GM12878 (cell line): ENCODE data around the gene ZNF48. TPM values are rescaled to one million over a fixed set of nuclear protein-coding genes. Genes with fewer than 3 reads are reported as not detected.

Source experiments
- ATAC-seq: fragments of 200-7000 bp; cut with Tn5 transposase; 3 replicates; pipeline ENCODE4 v1.9.1; 2020; ENCODE audit warnings: mild to moderate bottlenecking, moderate library complexity
- BruUV-seq: library from RNA; stranded (reverse); fragments of 400-500 nt; replicated peaks from 2 replicates; lab custom pipeline; 2021; lab: Mats Ljungman, UMichigan
- CTCF ChIA-PET: fragments of 300-600 bp; sonication (Branson Sonifier 250); formaldehyde crosslinking; extraction: SDS; loops from one replicate; lab custom pipeline; 2021; ENCODE audit warnings: inconsistent platforms; lab: Yijun Ruan, JAX
- POLR2A ChIA-PET: fragments of 350-600 bp; formaldehyde crosslinking; extraction: SDS; loops from one replicate; lab custom pipeline; 2021; ENCODE audit warnings: inconsistent platforms; lab: Charles Lee
- RAD21 ChIA-PET: fragments of 300-600 bp; sonication (Branson Sonifier 250); formaldehyde crosslinking; loops from one replicate; lab custom pipeline; 2023; ENCODE audit warnings: antibody characterized with exemption; ENCODE audit not compliant: unreplicated experiment; lab: Charles Lee
- SMC1A ChIA-PET: fragments of 300-600 bp; sonication (Branson Sonifier 250); formaldehyde crosslinking; loops from one replicate; lab custom pipeline; 2023; ENCODE audit not compliant: unreplicated experiment, uncharacterized antibody; lab: Charles Lee
- DNase-seq: peaks from one replicate; pipeline ENCODE4 v3.0.0-alpha.2; 2011; ENCODE audit warnings: low read depth, low spot score
- FAIRE-seq: peaks from 3 replicates; lab custom pipeline; 2011; peaks lifted over from hg19 to GRCh38; lab: Jason Lieb, UNC
- H2AFZ ChIP-seq: 2 replicates; pipeline ENCODE4 v1.6.0; 2011; ENCODE audit warnings: low read depth, low read length, control low read depth; ENCODE audit not compliant: control insufficient read depth
- H3K27ac ChIP-seq: 2 replicates; pipeline ENCODE4 v1.5.1; 2011; ENCODE audit warnings: control low read depth; ENCODE audit not compliant: control insufficient read depth, insufficient read depth
- H3K27me3 ChIP-seq, 2 experiments: replicated peaks in 1 of 2; 2 replicates each; pipeline versions ENCODE4 v1.6.0 to v1.6.1; 2011; ENCODE audit warnings: low read length in 1 of 2; ENCODE audit not compliant: control insufficient read depth in 2 of 2, insufficient read depth in 2 of 2
- H3K36me3 ChIP-seq, 2 experiments: 2 replicates each; pipeline ENCODE4 v1.5.1; 2011; ENCODE audit warnings: low read length in 1 of 2; ENCODE audit not compliant: control insufficient read depth in 2 of 2, insufficient read depth in 2 of 2
- H3K4me1 ChIP-seq: 2 replicates; pipeline ENCODE4 v1.6.1; 2011; ENCODE audit warnings: mild to moderate bottlenecking, low read length, moderate library complexity, mixed read lengths; ENCODE audit not compliant: control insufficient read depth, insufficient read depth
- H3K4me2 ChIP-seq: 2 replicates; pipeline ENCODE4 v1.6.0; 2011; ENCODE audit warnings: control low read depth; ENCODE audit not compliant: control insufficient read depth, insufficient read depth
- H3K4me3 ChIP-seq: fragments of 200-600 bp; sonication (generic); 2 replicates; pipeline ENCODE4 v1.5.1; 2016
- H3K79me2 ChIP-seq: 2 replicates; pipeline ENCODE4 v1.6.0; 2011; ENCODE audit warnings: low read length; ENCODE audit not compliant: control insufficient read depth, insufficient read depth
- H3K9ac ChIP-seq: 2 replicates; pipeline ENCODE4 v1.8.0; 2011; ENCODE audit warnings: low read length, control low read depth, mixed read lengths; ENCODE audit not compliant: control insufficient read depth, insufficient read depth
- H3K9me3 ChIP-seq: replicated peaks from 3 replicates; pipeline ENCODE4 v1.5.1; 2011; ENCODE audit warnings: mild to moderate bottlenecking, low read length; ENCODE audit not compliant: control insufficient read depth, insufficient read depth
- H4K20me1 ChIP-seq: 2 replicates; pipeline ENCODE4 v1.6.0; 2011; ENCODE audit not compliant: control insufficient read depth, insufficient read depth
- CEBPB ChIP-seq, 2 experiments: fragments of 150-350 bp in 1 of 2; IDR thresholded peaks; 2 replicates each; pipeline ENCODE4 v1.6.1; 2012 to 2014; ENCODE audit warnings: low read depth in 2 of 2, low read length in 2 of 2, borderline replicate concordance in 1 of 2, inconsistent platforms in 1 of 2
- CHD1 ChIP-seq: IDR thresholded peaks from 2 replicates; pipeline ENCODE4 v1.6.1; 2012; ENCODE audit warnings: low read depth, low read length, improper control_type of control experiment
- MYB ChIP-seq: fragments of 150-350 bp; IDR thresholded peaks from 2 replicates; pipeline ENCODE4 v1.6.1; 2014; ENCODE audit warnings: mild to moderate bottlenecking, low read depth, low read length, borderline replicate concordance
- POLR2AphosphoS2 ChIP-seq: IDR thresholded peaks from 2 replicates; pipeline ENCODE4 v1.6.1; 2011; ENCODE audit warnings: low read depth, mild to moderate bottlenecking, low read length, improper control_type of control experiment, moderate library complexity
- RAD51 ChIP-seq: fragments of 450-650 bp; IDR thresholded peaks from 2 replicates; pipeline ENCODE4 v1.6.1; 2016; ENCODE audit warnings: moderate library complexity, mild to moderate bottlenecking, inconsistent platforms
- RCOR1 ChIP-seq: conservative IDR thresholded peaks from 2 replicates; pipeline ENCODE4 v1.6.1; 2012; ENCODE audit warnings: low read depth, low read length, improper control_type of control experiment
- SREBF1 ChIP-seq: IDR thresholded peaks from 2 replicates; pipeline ENCODE4 v1.6.1; 2012; ENCODE audit warnings: mild to moderate bottlenecking, low read length
- TCF7 ChIP-seq: IDR thresholded peaks from 2 replicates; pipeline ENCODE4 v1.6.1; 2014; ENCODE audit warnings: antibody characterized with exemption, borderline replicate concordance
- YY1 ChIP-seq: IDR thresholded peaks from 2 replicates; pipeline ENCODE4 v1.6.1; 2011; ENCODE audit warnings: low read depth, mild to moderate bottlenecking, low read length
- WGBS: methylation state at CpG from one replicate; pipeline ENCODE4 v1.1.6; 2016; ENCODE audit warnings: low lambda C conversion rate; ENCODE audit not compliant: insufficient replicate concordance, insufficient coverage; ENCODE audit errors: missing lambda C conversion rate; 5-methylcytosine and 5-hydroxymethylcytosine counted together
- in situ Hi-C: fragments of 300-500 bp; cut with MboI; formaldehyde crosslinking; loops from 9 replicates; pipeline ENCODE4 v1.14.3; 2018; ENCODE audit warnings: mixed read lengths
- intact Hi-C: fragments of 100-400 bp; cut with micrococcal nuclease; formaldehyde crosslinking; loops from one replicate; pipeline ENCODE4 v1.14.2; 2022; ENCODE audit not compliant: unreplicated experiment
- polyA plus RNA-seq, 11 experiments: library from polyadenylated mRNA; depleted of rRNA in 4 of 11; unstranded in 6 of 11; stranded (reverse) in 5 of 11; fragments of >200 nt; fragmentation: Nextera tagmentation in 4 of 11; fragmentation: Illumina TruSeq in 1 of 11; extraction: Ambion mirVana in 4 of 11; extraction: Trizol in 1 of 11; gene quantifications; 1 replicate in 1 of 11; 2 replicates in 10 of 11; pipeline versions ENCODE4 v1.2.1 to v1.2.3, GENCODE V29; 2011 to 2016; ENCODE audit warnings: inconsistent platforms in 2 of 11, missing spikeins in 2 of 11, low read depth in 1 of 11
- total RNA-seq, 4 experiments: library from RNA; depleted of rRNA in 3 of 4; stranded (reverse); fragments of >200 nt in 3 of 4; fragmentation: Illumina TruSeq in 1 of 4; extraction: Trizol in 1 of 4; gene quantifications; 2 replicates each; pipeline versions ENCODE4 v1.2.1 to v1.2.3, GENCODE V29; 2013 to 2021
- TF ChIP-seq, protein P1 (sequence below): fragments of 450-650 bp; IDR thresholded peaks from 2 replicates; pipeline ENCODE4 v1.6.1; 2017; ENCODE audit warnings: mild to moderate bottlenecking, low read depth, inconsistent platforms; ENCODE audit not compliant: poor library complexity, severe bottlenecking

The ZNF48 gene
- total and polyA plus RNA-seq, 10 of the 15 experiments (the other 5 are each of a cell fraction or from before 2014, with no cell fraction given) = 0.14 to 12.0 (median 4.2) TPM

DNA sequence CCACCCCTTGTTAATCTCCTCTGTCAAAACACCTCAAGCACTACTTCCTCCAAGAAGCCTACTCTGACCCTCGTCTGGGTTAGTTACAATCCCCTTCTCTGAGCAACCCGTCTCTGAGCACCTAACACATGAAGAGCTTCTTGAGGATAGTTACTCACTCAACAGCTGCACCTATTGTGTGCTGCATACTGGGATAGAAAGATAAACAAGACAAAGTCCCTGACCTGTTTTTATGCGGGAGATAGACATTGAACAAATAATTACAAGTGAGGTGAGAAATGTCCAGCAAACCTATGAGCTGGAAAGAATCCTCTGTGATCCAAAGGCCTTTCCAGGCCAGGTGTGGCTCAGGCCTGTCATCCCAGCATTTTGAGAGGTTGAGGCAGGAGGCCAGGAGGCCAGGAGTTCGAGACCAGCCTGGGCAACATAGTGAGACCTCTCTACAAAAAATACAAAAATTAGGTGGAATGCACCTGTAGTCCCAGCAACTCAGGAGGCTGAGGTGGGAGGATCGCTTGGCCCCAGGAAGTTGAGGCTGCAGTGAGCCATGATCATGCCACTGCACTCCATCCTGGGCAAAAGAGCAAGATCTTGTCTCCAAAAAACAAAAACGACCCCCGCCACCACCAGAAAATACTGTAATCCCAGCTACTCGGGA, 6.7 kb downstream of the ZNF48 start:
- Histone ChIP-seq H3K4me1 (peaks cover 8% of the 10 kb centered on the region), H3K36me3 (peaks cover 0 to 2% of the 10 kb centered on the region in 2 experiments; a peak in 3 of 4 replicates), H3K9me3 (no peaks in the 10 kb centered on the region), H3K27ac (no peak overlapping the region), H3K9ac (no peak overlapping the region), H4K20me1 (no peaks in the 10 kb centered on the region), H3K4me3 (no peak overlapping the region), H3K4me2 (no peak overlapping the region), H2AFZ (no peak overlapping the region), H3K79me2 (no peaks in the 10 kb centered on the region), H3K27me3 (no peaks in the 10 kb centered on the region; a peak in 1 of 4 replicates)
- TF ChIP-seq CEBPB (IDR thresholded peaks at IDR 0.05; ENCODE audit: borderline replicate concordance in 1 of 2, low read depth in 2 of 2, low read length in 2 of 2) = no peak
- no peak for TF ChIP-seq POLR2AphosphoS2
- TF ChIP-seq TCF7 = no peak
- no peak for TF ChIP-seq CHD1
- TF ChIP-seq, protein P1, sequence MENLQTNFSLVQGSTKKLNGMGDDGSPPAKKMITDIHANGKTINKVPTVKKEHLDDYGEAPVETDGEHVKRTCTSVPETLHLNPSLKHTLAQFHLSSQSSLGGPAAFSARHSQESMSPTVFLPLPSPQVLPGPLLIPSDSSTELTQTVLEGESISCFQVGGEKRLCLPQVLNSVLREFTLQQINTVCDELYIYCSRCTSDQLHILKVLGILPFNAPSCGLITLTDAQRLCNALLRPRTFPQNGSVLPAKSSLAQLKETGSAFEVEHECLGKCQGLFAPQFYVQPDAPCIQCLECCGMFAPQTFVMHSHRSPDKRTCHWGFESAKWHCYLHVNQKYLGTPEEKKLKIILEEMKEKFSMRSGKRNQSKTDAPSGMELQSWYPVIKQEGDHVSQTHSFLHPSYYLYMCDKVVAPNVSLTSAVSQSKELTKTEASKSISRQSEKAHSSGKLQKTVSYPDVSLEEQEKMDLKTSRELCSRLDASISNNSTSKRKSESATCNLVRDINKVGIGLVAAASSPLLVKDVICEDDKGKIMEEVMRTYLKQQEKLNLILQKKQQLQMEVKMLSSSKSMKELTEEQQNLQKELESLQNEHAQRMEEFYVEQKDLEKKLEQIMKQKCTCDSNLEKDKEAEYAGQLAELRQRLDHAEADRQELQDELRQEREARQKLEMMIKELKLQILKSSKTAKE = no peak
- no peak for TF ChIP-seq RAD51
- TF ChIP-seq MYB = no peak
- no peak for TF ChIP-seq YY1
- no peak for TF ChIP-seq SREBF1
- TF ChIP-seq RCOR1 = no peak
- ATAC-seq (no peak), FAIRE-seq (no peak), DNase-seq (no peak)
- intact Hi-C loops (no loop called here), in situ Hi-C loops (no loop called here)
- 55% methylated on average over 8 of the region's 8 CpGs for WGBS
- CTCF ChIA-PET = interaction anchor here (1.1 kb wide), 1 partner anchor 16 kb away, joined by 3 read pairs; no protein-coding TSS in a partner anchor
- RAD21 ChIA-PET = interaction anchor here (1.4 to 1.6 kb wide), 2 partner anchors 16 to 28 kb away, joined by 3 to 4 read pairs; partner anchors contain the start of gene DCTPP1
- SMC1A ChIA-PET = interaction anchor here (0.6 to 1.5 kb wide), 4 partner anchors 10 to 24 kb away, joined by 3 to 4 read pairs (median 4); partner anchors contain the start of gene SEPTIN1
- POLR2A ChIA-PET = interaction anchor here (2.1 to 3.6 kb wide), 2 partner anchors 7 to 31 kb away, joined by 5 to 12 read pairs; no protein-coding TSS in a partner anchor
- BruUV-seq = no TSS peak
